Adipocyte (in vitro differentiated cells): ENCODE data around the gene BRDT.

ENCODE experiments used
- DNase-seq: peaks from one replicate; pipeline ENCODE4 v3.0.0-alpha.2; 2015; ENCODE audit warnings: low read depth
- H3K27me3 ChIP-seq: replicated peaks from 2 replicates; pipeline ENCODE4 v1.7.0; 2013; ENCODE audit warnings: mild to moderate bottlenecking, low read length, moderate library complexity; ENCODE audit not compliant: control insufficient read depth, insufficient read depth
- H3K36me3 ChIP-seq: 2 replicates; pipeline ENCODE4 v1.7.0; 2013; ENCODE audit warnings: low read length, mild to moderate bottlenecking, moderate library complexity; ENCODE audit not compliant: control insufficient read depth, insufficient read depth, severe bottlenecking
- H3K4me1 ChIP-seq: 2 replicates; pipeline ENCODE4 v1.7.0; 2013; ENCODE audit warnings: mild to moderate bottlenecking, low read length, moderate library complexity; ENCODE audit not compliant: control insufficient read depth, insufficient read depth
- H3K4me3 ChIP-seq: 2 replicates; pipeline ENCODE4 v1.7.0; 2013; ENCODE audit warnings: mild to moderate bottlenecking, low read length, moderate library complexity
- H3K9ac ChIP-seq: 2 replicates; pipeline ENCODE4 v1.7.0; 2013; ENCODE audit warnings: mild to moderate bottlenecking, low read length, moderate library complexity
- H3K9me3 ChIP-seq: 2 replicates; pipeline ENCODE4 v1.7.0; 2013; ENCODE audit warnings: mild to moderate bottlenecking, low read length, moderate library complexity; ENCODE audit not compliant: control insufficient read depth

The BRDT gene

DNA sequence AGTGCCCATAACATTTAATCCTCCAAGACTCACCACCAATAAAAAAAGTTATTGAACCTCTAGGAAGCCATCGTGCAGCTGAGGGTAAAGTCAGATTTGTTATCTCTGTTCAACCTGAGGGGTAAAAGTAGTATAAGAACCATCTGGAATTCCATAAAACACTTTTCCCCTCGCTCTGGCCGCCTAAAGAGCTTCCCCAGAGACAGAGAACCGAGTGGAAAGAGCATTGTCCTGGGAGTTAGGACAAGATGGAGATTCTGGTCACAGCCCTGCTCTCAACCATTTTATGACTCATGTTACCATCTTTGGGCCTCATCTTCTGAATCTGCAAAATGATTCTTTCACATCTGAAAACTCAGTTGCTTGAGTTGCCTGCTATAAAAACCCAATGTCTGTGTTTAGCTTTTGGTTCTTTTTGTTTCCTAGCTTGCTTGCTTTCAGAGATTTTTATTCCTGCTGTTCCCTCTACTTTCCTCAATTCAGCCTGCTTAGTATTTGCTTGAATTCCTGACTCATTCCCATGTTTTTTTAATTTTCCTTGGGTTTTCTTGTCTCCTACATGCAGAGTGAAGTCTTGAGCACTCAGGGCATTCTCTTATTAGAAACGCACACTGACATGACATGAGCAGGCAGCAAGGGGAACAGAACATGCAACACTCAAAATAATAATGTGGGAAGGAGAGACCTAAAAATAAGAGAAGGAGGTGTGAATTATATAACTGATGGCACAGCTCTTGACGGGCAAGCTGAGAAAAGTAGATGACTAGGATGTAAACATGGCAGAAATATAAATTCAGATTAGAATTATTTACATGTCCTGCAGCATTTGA is 82.3 kb downstream of the BRDT start:
- H3K27me3 ChIP-seq, result peaks cover 9% of the 10 kb centered on the region
- DNase-seq, result peak; percentile 18
- H3K4me1 ChIP-seq, result peaks cover 4% of the 10 kb centered on the region
- H3K4me3 ChIP-seq, result no peak overlapping the region
- no peaks in the 10 kb centered on the region for H3K9me3 ChIP-seq
- H3K36me3 ChIP-seq, result no peaks in the 10 kb centered on the region
- H3K9ac ChIP-seq, result no peak overlapping the region

DNA sequence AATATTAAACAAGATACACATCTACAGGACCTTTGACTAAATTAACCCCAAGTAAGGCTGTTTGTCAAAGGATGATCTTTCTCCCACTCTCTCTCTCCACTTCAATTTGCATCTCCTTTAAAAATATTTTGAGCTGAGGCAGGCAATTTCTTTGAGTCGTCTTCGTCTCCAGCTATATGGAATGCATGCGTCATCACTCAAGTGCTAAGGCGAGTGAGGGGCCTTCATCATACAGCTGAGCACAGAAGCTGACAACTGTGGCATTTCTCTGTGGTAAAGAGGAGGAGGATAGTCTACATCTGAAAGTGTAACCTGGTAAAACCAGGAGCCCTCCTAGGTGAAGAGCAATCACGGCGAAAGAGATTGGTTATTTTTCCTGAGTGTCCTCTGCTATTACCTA is 88.2 kb downstream of the BRDT start:
- Histone ChIP-seq H3K4me1 (peaks cover 7% of the 10 kb centered on the region), H3K27me3 (no peaks in the 10 kb centered on the region), H3K9me3 (no peaks in the 10 kb centered on the region), H3K36me3 (no peaks in the 10 kb centered on the region), H3K4me3 (no peak overlapping the region), H3K9ac (no peak overlapping the region)
- no peak for DNase-seq

DNA sequence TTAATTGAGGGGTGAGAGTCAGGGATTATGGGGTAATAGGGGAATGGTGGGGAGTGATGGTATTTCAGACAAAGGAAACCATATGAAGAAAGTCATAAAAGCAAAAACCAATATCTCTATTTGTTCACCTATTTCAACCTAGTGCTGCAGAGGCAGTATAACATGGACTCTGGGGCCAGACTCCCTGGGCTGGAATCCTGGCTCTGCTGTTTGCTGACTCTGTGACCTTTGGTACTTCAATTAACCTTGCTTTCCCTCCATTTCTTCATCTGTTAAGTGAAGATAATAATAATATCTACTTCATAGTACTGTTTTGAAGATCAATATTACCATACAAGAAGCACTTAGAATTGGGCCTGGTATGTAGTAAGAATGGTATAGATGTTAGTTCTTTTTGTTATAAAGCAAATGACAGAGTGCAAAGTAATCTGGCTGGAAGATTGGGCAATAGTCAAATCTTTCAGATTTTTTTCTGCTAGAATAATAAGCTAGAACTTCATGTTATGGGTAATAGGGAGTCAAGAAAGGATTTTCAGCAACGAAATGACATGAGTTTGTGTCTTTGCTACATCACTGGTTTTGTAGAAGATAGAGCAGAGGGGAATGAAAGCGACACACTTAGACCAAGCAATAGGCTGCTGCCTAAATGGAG is 89.6 kb downstream of the BRDT start:
- Histone ChIP-seq H3K9me3 (no peaks in the 10 kb centered on the region), H3K27me3 (no peaks in the 10 kb centered on the region), H3K36me3 (no peaks in the 10 kb centered on the region), H3K4me1 (peaks cover 7% of the 10 kb centered on the region), H3K4me3 (no peak overlapping the region), H3K9ac (no peak overlapping the region)
- peak; percentile 41 for DNase-seq

DNA sequence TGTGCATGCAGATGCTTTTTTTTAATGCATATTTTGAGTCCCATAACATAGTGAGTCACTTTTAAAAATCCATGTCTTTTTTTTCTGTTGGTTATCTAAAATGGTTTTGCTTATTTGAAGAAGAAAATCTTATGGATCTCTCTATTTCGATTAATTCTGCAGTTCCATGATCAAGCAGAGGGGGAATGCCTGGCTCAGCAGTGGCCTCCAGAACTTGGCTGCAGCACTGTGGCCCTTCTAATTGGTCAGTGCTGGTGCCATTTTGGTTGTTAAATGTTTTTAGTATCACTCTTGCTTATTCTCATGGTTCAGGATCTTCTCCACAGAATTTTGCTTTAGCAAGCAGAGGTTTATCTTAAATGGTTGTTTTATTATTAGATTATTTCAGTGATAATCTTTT is 91.8 kb downstream of the BRDT start:
- no peak overlapping the region for H3K9ac ChIP-seq
- H3K27me3 ChIP-seq, result no peaks in the 10 kb centered on the region
- H3K4me3 ChIP-seq, result no peak overlapping the region
- no peaks in the 10 kb centered on the region for H3K36me3 ChIP-seq
- no peaks in the 10 kb centered on the region for H3K9me3 ChIP-seq
- H3K4me1 ChIP-seq, result peaks cover 7% of the 10 kb centered on the region
- no peak for DNase-seq

DNA sequence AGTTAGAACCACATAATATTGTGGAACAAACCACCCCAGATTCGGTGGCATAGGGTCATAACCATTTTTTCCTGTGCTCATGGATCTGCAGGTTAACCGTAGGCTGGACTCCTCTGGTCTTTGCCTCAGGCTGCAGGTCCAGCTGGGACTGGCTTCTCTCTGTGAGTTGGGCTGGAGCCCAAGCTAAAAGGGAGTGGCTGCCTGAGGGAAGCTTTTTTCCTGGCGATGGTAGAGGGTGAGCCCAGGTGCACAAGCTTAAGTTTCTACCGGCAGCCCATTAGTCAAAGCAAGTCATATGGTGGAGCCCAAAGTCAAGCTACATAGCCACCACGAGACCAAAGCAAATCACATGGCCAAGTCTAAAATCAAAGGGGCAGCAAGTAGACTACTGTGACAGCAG is 94.4 kb downstream of the BRDT start:
- Histone ChIP-seq H3K36me3 (no peaks in the 10 kb centered on the region), H3K4me3 (no peak overlapping the region), H3K9ac (no peak overlapping the region), H3K27me3 (no peaks in the 10 kb centered on the region), H3K9me3 (no peaks in the 10 kb centered on the region), H3K4me1 (peaks cover 5% of the 10 kb centered on the region)
- DNase-seq, result no peak

DNA sequence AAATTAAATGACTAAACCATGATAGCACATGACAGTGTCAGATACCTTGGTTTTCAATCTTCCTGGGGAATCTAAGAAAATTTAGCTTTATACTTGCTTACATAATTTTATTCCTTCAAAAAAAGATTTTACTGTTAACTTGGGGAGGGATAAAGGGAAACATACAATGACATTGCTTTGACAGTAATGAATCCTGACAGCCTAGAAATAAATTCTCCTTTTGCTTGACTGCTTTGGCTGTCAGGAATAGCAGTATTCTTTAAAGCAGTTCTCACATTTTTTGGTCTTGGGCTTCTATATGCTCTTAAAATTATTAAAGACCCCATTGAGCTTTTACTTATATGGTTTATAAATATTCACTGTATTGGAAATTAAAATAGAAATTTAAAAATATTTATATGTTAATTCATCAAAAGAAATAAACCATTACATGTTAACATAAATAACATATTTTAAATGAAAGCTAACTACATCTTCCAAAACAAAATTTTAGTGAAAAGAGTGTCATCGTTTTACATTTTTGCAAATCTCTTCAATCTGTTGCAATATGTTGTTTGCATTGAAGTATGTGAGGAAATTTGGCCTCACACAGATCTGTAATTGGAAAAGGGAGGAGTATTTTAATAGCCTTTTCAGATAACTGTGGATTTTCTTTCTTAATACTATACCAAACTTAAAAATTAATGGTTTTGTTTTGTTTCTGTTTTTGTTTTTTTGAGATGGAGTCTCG is 96.7 kb downstream of the BRDT start:
- Histone ChIP-seq H3K36me3 (no peaks in the 10 kb centered on the region), H3K9me3 (no peaks in the 10 kb centered on the region), H3K9ac (no peak overlapping the region), H3K27me3 (no peaks in the 10 kb centered on the region), H3K4me1 (no peaks in the 10 kb centered on the region), H3K4me3 (no peak overlapping the region)
- no peak for DNase-seq

DNA sequence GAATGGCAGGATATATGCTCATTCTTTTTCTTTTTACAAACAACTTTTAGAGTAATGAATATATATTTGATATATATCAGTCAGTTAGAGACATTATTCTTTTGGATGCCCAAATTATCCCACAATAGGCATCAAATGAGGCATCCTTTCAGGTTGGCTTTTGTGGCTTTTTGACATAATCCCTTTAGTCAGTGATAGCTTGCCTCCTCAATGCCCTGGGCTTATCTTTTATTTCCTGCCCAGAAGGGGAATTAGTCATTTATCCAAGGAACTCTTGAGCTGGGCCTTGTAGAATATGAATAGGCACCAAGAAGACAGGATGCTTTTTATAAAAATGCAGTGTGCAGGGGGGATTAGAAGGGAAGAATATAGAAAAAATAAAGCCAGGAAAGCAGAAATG is 102.7 kb downstream of the BRDT start:
- H3K27me3 ChIP-seq, result no peaks in the 10 kb centered on the region
- H3K9ac ChIP-seq, result no peak overlapping the region
- no peaks in the 10 kb centered on the region for H3K4me1 ChIP-seq
- DNase-seq, result no peak
- H3K9me3 ChIP-seq, result no peaks in the 10 kb centered on the region
- no peak overlapping the region for H3K4me3 ChIP-seq
- no peaks in the 10 kb centered on the region for H3K36me3 ChIP-seq
